ENCODE results near the gene ZDHHC12.

DNA sequence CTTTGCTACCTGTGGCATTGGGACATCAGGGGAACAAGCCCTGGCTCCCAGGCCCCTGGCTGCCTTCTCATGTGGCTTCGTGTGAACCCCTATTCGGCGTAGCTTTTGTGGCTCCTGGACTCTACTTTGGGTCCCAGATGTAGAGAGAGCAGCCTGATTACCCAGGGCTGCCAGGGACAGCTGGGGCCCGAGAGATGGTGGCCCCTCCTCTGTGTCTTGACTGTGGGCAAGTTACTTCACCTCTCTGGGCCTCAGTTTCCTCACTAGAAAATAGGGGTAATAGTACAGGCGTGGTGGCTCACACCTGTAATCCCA lies 19.6 kb downstream of the ZDHHC12 start:
- TF ChIP-seq, protein P1, sequence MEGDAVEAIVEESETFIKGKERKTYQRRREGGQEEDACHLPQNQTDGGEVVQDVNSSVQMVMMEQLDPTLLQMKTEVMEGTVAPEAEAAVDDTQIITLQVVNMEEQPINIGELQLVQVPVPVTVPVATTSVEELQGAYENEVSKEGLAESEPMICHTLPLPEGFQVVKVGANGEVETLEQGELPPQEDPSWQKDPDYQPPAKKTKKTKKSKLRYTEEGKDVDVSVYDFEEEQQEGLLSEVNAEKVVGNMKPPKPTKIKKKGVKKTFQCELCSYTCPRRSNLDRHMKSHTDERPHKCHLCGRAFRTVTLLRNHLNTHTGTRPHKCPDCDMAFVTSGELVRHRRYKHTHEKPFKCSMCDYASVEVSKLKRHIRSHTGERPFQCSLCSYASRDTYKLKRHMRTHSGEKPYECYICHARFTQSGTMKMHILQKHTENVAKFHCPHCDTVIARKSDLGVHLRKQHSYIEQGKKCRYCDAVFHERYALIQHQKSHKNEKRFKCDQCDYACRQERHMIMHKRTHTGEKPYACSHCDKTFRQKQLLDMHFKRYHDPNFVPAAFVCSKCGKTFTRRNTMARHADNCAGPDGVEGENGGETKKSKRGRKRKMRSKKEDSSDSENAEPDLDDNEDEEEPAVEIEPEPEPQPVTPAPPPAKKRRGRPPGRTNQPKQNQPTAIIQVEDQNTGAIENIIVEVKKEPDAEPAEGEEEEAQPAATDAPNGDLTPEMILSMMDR (IDR thresholded peaks at IDR 0.05; ENCODE audit: low read depth, low read length): no peak
- no peak for TF ChIP-seq MYC (IDR thresholded peaks at IDR 0.05; ENCODE audit: low read depth, low read length)
- TF ChIP-seq, protein P2, sequence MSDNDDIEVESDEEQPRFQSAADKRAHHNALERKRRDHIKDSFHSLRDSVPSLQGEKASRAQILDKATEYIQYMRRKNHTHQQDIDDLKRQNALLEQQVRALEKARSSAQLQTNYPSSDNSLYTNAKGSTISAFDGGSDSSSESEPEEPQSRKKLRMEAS (IDR thresholded peaks at IDR 0.05; ENCODE audit: low read depth, low read length): no peak
- no peak for TF ChIP-seq POLR2A (IDR thresholded peaks at IDR 0.05; ENCODE audit: extremely low read depth, insufficient read length)
